K562 (cell line): ENCODE measurements around the gene PAPSS2. TPM values are rescaled to one million over a fixed set of nuclear protein-coding genes. Genes with fewer than 3 reads are reported as not detected.

Experiments used
- ETS1 ChIP-seq: conservative IDR thresholded peaks from 2 replicates; pipeline ENCODE4 v1.6.1; 2011; ENCODE audit warnings: low read depth, mild to moderate bottlenecking, low read length; ENCODE audit not compliant: control insufficient read depth
- NBN ChIP-seq: fragments of 450-650 bp; IDR thresholded peaks from 2 replicates; pipeline ENCODE4 v1.6.1; 2016; ENCODE audit warnings: low read depth, mild to moderate bottlenecking
- RREB1 ChIP-seq: fragments of 250-450 bp; sonication (Bioruptor Pico); IDR thresholded peaks from 2 replicates; pipeline ENCODE4 v1.4.0; 2020
- ZNF165 ChIP-seq: fragments of 250-450 bp; sonication (Bioruptor Pico); IDR thresholded peaks from 2 replicates; pipeline ENCODE4 v1.4.0; 2020; ENCODE audit warnings: borderline replicate concordance
- ZNF197 ChIP-seq: fragments of 200-800 bp; sonication (Bioruptor generic); IDR thresholded peaks from 2 replicates; pipeline ENCODE4 v1.6.1; 2016; ENCODE audit warnings: low read depth, missing genetic modification characterization, missing compliant biosample characterization
- polyA plus RNA-seq, 8 experiments: library from polyadenylated mRNA; depleted of rRNA in 4 of 8; stranded (reverse) in 5 of 8; unstranded in 3 of 8; fragments of >200 nt; fragmentation: Nextera tagmentation in 2 of 8; fragmentation: Illumina TruSeq in 1 of 8; extraction: Ambion mirVana in 2 of 8; extraction: Trizol in 1 of 8; gene quantifications; 2 replicates each; pipeline versions ENCODE4 v1.2.1 to v1.2.3, GENCODE V29; 2011 to 2014; ENCODE audit warnings: inconsistent platforms in 1 of 8, missing spikeins in 1 of 8
- total RNA-seq, 7 experiments: library from RNA; depleted of rRNA in 6 of 7; stranded (reverse); fragments of >200 nt in 6 of 7; fragmentation: Illumina TruSeq in 2 of 7; extraction: Trizol in 2 of 7; gene quantifications; 2 replicates each; pipeline versions ENCODE4 v1.2.1 to v1.2.3, GENCODE V29; 2011 to 2021; ENCODE audit warnings: low replicate concordance in 1 of 7

The PAPSS2 gene
- total and polyA plus RNA-seq, 9 of the 15 experiments (the other 6 are each of a cell fraction or from before 2014, with no cell fraction given) = 0.01 to 0.29 TPM; not detected in 7

- TF ChIP-seq RREB1 (CRISPR knock-in tag) = no peak
- no peak for TF ChIP-seq ETS1
- no peak for TF ChIP-seq ZNF197 (CRISPR knock-in tag)
- no peak for TF ChIP-seq NBN
- no peak for TF ChIP-seq ZNF165 (CRISPR knock-in tag)
Observed at GRCh38 chr10:87692956-87693484, 33.3 kb downstream of the PAPSS2 start (continued).
